Memory B cell (primary cell): ENCODE data around the gene ASB2.

Source experiments
- ATAC-seq: fragments of 150-1000 bp; cut with Tn5 transposase; 2 replicates; pipeline ENCODE4 v1.10.0; 2021; ENCODE audit warnings: low read depth, mild to moderate bottlenecking, moderate library complexity
- DNase-seq, 2 donors: peaks; one replicate each; pipeline ENCODE4 v3.0.0; 2022; ENCODE audit warnings: low spot score in 2 of 2
- H3K27ac Mint-ChIP-seq: one replicate; pipeline ENCODE4 v1.8.0; 2022; ENCODE audit warnings: mild to moderate bottlenecking, moderate library complexity, mixed read lengths
- H3K27me3 Mint-ChIP-seq: one replicate; pipeline ENCODE4 v1.8.0; 2022; ENCODE audit warnings: mixed read lengths
- H3K36me3 Mint-ChIP-seq: one replicate; pipeline ENCODE4 v1.8.0; 2022; ENCODE audit warnings: mild to moderate bottlenecking, mixed read lengths
- H3K4me1 Mint-ChIP-seq: one replicate; pipeline ENCODE4 v1.8.0; 2022; ENCODE audit warnings: mixed read lengths
- H3K4me3 Mint-ChIP-seq: one replicate; pipeline ENCODE4 v1.8.0; 2022; ENCODE audit warnings: mild to moderate bottlenecking, moderate library complexity, mixed read lengths
- H3K9me3 Mint-ChIP-seq: one replicate; pipeline ENCODE4 v1.8.0; 2022; ENCODE audit warnings: mixed read lengths

ASB2 gene

DNA sequence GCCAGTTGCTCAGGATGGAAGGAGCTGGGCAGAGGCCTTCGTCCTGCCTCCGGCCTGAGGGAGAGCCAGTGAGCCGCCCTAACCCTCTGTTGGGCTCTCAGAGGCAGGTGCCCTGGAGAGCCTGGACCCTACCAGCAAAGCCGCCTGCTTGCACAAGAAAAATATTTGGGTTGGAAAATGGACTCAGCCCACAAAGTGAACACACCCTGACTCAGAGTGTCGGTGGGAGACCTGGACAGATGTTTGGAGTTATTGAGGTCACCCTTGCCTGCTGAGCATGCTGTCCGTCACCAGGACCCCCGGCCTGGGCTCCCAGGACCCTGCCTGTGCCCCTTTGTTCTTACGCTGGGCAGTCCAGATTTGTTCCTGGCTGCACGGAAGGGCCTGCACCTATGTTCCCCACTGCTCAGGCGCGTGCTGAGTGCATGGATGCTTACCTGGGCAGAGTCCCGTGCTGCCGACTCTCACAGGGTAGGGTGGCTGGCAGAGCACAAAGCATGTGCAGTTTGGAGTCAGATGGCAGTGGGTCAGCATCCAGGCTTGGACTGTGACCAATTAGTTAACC lies 26.8 kb downstream of the ASB2 start:
- Mint-ChIP-seq H3K9me3 (no peaks in the 10 kb centered on the region), H3K27me3 (no peaks in the 10 kb centered on the region), H3K4me3 (no peak overlapping the region), H3K4me1 (peaks cover 12% of the 10 kb centered on the region), H3K27ac (no peak overlapping the region), H3K36me3 (peaks cover 5% of the 10 kb centered on the region)
- no peak for DNase-seq
- ATAC-seq = no peak

DNA sequence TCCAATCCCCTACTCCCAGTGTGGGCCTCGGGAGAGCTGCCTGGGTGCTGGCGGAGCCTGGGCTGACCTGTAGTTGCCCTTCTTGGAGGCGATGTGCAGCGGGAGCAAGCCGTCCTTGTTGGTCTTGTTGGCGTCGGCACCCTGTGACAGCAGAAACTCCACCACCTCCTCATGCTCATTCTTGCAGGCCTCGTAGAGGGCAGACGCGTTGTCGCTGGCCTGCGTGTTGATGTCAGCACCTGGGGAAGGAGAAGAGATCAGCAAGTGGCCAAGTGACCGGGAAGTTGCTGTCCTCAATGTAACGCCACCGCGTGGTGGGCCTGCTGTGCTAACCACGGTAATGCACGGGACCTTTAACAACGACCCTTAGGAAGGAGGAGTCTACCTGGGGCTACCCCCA lies 29.1 kb downstream of the ASB2 start:
- H3K9me3 Mint-ChIP-seq = no peaks in the 10 kb centered on the region
- H3K4me1 Mint-ChIP-seq = no peaks in the 10 kb centered on the region
- DNase-seq (no peak), ATAC-seq (no peak)
- H3K27me3 Mint-ChIP-seq = no peaks in the 10 kb centered on the region
- H3K27ac Mint-ChIP-seq = no peak overlapping the region
- H3K36me3 Mint-ChIP-seq = peaks cover 5% of the 10 kb centered on the region
- no peak overlapping the region for H3K4me3 Mint-ChIP-seq

DNA sequence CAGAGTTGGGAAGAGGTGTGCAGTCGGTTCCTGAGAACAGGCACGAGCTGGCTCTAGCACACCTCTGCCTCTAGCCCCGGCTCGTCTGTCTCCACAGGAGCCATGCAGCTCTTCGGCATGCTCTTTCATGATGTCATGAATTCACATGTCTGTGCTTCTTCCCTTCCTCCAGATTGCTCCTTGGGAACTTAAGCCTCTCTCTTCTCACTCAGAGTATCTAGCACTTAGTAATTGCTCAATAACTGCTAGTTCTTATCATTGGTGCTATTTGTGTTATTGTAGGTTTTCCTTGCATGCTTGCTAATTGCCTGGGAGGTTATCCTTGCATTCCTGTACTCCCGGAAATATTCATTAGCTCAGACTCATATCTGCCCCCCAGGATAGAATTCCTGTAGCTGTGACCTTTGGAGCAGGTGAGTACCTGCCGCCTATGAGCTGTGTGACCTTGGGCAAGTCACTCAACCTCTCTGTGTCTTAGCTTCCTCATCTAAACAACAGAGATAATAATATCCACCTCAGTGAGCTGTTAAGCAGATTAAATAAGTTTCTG lies 29.8 kb downstream of the ASB2 start:
- H3K4me3 Mint-ChIP-seq = no peak overlapping the region
- H3K27ac Mint-ChIP-seq = no peak overlapping the region
- H3K4me1 Mint-ChIP-seq = no peaks in the 10 kb centered on the region
- ATAC-seq (no peak), DNase-seq (no peak)
- peaks cover 5% of the 10 kb centered on the region for H3K36me3 Mint-ChIP-seq
- no peaks in the 10 kb centered on the region for H3K9me3 Mint-ChIP-seq
- no peaks in the 10 kb centered on the region for H3K27me3 Mint-ChIP-seq

DNA sequence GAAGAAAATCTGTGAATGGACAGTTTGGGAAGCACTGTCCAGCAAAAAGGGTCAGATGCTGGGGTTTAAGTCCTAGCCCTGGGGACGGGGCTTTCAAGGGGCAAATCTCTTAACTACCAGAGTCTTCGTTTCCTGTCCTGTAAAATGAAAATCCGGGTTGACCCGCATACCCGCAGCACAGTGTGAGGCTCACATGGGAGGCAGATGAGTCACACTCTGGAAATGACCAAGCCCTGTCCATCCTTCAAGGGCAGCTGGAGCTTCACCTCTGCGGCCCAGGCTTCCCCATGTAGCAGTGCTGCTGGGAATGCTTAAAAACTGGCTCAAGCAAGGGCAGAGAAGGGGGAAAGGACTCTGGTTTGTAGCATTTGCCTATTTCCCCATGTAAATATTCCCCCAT lies 30.3 kb downstream of the ASB2 start:
- Mint-ChIP-seq H3K27ac (no peak overlapping the region), H3K4me1 (no peaks in the 10 kb centered on the region), H3K9me3 (no peaks in the 10 kb centered on the region), H3K27me3 (no peaks in the 10 kb centered on the region), H3K36me3 (peaks cover 5% of the 10 kb centered on the region), H3K4me3 (no peak overlapping the region)
- ATAC-seq (no peak), DNase-seq (no peak)

DNA sequence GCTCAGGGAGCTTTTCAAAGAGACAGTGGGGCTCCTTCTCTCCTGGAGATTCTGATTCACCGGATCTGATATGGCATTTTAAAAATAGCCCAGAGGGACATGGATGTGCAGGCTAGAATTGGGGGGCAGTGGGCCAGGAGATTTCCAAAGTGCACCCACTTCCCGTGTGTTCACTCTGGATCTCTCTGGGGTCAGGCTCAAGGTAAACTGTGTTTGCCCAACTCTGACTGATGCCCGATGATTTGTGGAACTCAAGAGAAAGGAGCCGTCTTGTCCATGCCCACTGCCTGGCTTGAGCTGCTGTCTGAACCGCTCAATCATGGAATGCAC lies 31.3 kb downstream of the ASB2 start:
- no peak overlapping the region for H3K27ac Mint-ChIP-seq

DNA sequence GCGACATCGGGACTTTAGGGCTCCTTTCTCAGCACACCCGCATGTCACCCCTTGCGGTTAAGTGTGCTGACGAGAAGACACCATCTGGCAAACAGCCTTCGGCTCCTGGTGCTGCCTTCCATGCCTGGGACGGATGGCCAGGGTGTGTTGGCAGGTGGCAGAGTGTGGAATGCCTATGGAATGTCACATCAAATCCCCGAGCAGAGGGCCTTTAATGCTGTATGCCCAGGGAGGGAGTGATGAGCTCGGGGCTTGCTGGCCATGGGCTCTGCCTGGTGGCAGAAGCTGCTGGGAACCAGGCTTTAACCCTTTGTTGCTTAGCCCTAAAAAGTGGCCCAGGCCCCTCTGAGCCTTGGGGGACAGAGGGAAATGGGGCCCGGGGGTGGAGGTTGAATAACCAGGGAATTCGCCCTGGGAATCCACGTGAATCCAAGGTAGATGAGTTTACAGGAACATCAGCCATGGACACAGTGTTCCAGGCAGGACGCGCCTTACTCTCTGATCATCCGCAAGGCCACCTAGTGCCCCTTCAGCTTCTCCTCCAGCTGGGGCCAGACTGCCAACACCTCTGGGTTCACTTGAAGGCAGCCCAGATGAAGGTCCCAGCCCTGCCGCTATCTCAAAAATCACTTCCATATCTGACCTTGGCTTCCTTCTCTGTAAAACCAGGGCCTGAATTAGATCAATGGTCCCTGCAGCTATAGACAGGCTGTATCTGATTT lies 31.9 kb downstream of the ASB2 start:
- no peak overlapping the region for H3K4me3 Mint-ChIP-seq
- no peaks in the 10 kb centered on the region for H3K27me3 Mint-ChIP-seq
- ATAC-seq (no peak), DNase-seq (no peak)
- no peak overlapping the region for H3K27ac Mint-ChIP-seq
- no peaks in the 10 kb centered on the region for H3K9me3 Mint-ChIP-seq
- H3K4me1 Mint-ChIP-seq = no peaks in the 10 kb centered on the region
- peaks cover 4% of the 10 kb centered on the region for H3K36me3 Mint-ChIP-seq

More for the DNA sequence above, 31.3 kb downstream of the ASB2 start:
- Mint-ChIP-seq H3K36me3 (peaks cover 4% of the 10 kb centered on the region), H3K4me1 (no peaks in the 10 kb centered on the region), H3K4me3 (no peak overlapping the region), H3K27me3 (no peaks in the 10 kb centered on the region), H3K9me3 (no peaks in the 10 kb centered on the region)
- no peak for ATAC-seq
- no peak for DNase-seq

DNA sequence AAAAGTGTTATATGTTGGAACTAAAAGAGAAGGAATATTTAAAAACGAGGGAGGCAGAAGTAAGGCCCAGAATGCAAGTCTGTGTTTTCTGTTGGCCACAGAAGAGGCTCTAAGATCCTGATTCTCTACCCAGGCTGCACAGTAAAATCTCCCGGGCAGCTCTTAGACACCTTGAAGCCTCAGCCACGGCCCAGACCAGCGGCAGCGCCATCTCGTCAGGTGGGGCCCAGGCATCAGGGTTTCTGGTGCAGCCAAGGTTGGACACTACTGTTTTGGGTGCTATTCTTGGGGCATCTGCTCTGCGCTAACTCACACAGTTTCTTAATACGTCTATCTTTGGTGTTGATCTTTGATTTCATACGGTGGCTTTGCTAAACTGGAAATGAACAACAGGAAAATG lies 32.4 kb downstream of the ASB2 start:
- DNase-seq (no peak), ATAC-seq (no peak)
- Mint-ChIP-seq H3K27me3 (no peaks in the 10 kb centered on the region), H3K4me3 (no peak overlapping the region), H3K4me1 (no peaks in the 10 kb centered on the region), H3K36me3 (peaks cover 4% of the 10 kb centered on the region), H3K9me3 (no peaks in the 10 kb centered on the region), H3K27ac (no peak overlapping the region)

DNA sequence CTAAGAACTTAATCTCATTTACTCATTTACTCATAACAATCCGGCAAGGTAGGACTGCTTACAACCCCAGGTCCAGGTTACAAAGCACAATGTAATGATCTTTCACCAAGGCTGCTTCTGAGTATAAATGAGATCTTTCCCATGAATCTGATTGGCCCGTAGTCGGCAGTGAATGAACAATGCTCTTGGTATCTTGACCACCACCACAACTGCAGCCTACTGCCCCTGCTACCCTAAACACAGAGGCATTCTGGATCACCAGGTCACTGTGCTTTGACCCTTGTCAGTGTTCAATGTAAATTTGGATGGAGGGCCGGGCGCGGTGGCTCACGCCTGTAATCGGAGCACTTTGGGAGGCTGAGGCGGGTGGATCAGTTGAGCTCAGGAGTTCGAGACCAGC lies 33.3 kb downstream of the ASB2 start:
- H3K36me3 Mint-ChIP-seq = peaks cover 4% of the 10 kb centered on the region

DNA sequence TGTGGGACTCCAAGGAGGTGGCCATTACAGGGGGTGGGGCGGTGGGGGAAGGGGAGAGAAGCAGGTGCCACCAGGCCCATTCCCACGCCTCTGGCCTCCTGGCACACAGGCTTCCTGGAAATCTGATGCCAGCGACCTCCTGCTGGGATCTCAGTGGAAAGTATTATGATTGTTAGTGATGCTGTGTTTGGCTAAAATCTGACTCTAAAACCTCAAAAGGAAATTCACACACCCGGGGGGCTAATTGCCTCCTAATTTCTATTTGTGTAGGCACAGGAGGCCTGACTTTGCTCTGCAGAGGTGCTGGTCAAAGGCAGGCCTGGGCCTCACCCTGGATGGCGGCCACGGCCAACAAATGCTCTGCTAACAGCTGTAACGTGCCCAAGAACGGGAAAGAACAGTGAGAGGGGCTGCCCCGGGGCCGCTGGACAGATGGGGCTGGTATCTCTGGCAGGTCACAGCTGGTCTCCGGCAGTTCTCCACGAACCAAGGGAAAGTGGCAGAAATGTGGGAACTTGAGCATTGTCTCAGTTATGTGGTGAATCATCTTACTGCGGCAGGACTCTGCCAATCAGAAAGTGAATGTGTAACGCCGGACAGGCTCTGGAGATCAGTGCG lies 35.0 kb downstream of the ASB2 start:
- H3K4me1 Mint-ChIP-seq = no peaks in the 10 kb centered on the region
- no peak overlapping the region for H3K4me3 Mint-ChIP-seq
- ATAC-seq = no peak
- H3K27me3 Mint-ChIP-seq = no peaks in the 10 kb centered on the region
- no peaks in the 10 kb centered on the region for H3K36me3 Mint-ChIP-seq
- no peak overlapping the region for H3K27ac Mint-ChIP-seq
- DNase-seq = no peak
- H3K9me3 Mint-ChIP-seq = no peaks in the 10 kb centered on the region

More for the DNA sequence above, 33.3 kb downstream of the ASB2 start:
- Mint-ChIP-seq H3K4me3 (no peak overlapping the region), H3K4me1 (no peaks in the 10 kb centered on the region), H3K27ac (no peak overlapping the region), H3K27me3 (no peaks in the 10 kb centered on the region), H3K9me3 (no peaks in the 10 kb centered on the region)
- ATAC-seq (no peak), DNase-seq (no peak)

DNA sequence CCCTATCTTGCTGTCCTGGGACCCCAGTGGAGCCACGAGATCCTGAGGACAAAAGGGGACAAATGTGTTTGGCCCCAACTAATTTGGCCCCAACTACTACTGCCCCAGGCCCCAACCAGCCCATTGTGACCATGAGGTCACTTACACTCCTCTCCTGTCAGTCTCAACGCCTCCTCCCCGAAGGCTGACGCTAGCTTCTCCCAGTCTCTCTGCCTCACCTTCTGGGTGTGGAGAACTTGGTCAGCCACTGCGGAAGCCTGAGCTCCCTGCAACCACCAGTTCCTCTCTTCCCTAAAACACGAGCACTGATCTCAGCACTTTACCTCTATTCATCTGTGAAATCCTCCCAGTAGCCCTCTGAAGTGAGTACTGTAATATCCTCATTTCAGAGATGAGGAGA lies 35.9 kb downstream of the ASB2 start:
- Mint-ChIP-seq H3K4me3 (no peak overlapping the region), H3K27me3 (no peaks in the 10 kb centered on the region), H3K27ac (no peak overlapping the region), H3K36me3 (no peaks in the 10 kb centered on the region), H3K4me1 (peaks cover 2% of the 10 kb centered on the region), H3K9me3 (no peaks in the 10 kb centered on the region)
- ATAC-seq = no peak
- no peak for DNase-seq

DNA sequence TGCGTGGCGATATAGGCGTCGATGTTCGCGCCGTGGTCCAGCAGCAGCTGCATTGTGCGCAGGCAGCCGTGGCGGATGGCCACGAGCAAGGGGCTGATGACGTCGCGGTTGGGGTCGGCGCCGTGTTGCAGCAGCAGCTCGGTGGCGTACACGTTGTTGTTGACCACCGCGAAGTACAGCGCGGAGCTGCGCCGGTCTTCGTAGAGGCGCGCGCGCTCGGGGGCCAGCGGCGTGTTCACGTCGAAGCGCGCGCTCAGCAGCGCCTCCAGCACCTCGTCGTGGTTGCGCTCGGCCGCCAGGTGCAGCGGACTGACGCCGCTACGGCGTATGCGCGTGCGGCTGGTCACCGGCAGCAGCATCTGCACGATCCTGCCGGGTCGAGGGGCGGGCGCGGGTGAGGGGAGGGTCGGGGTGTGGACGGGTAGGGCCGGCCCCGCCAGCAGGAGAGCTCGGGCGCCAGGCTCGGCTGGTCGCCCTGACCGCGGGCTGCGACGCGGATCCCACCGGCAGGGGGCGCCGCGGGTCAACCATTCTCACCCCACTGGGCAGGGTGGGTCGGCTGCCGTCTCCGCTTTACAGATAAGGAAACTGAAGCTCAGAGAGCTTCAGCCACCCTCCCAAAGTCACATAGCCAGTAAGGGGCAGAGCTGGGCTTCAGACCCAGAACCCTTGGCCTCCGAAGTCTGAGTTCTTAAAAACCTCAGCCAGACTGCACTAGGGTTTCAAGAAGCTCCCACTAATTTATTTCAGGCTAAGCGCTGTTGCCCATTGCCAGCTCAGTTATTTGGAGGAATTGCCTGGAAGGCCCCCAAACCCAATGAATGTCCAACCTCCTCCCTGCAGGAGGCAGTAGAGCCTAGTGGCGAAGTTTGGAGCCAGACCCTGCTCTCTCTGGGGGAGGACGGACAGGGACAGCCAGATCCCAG lies 36.8 kb downstream of the ASB2 start:
- DNase-seq (peak; percentile 97 to 99), ATAC-seq (peak; percentile 94)
- H3K36me3 Mint-ChIP-seq = no peaks in the 10 kb centered on the region
- no peak overlapping the region for H3K27ac Mint-ChIP-seq
- H3K9me3 Mint-ChIP-seq = no peaks in the 10 kb centered on the region
- H3K4me3 Mint-ChIP-seq = peak overlapping the region; percentile 68
- no peaks in the 10 kb centered on the region for H3K27me3 Mint-ChIP-seq
- H3K4me1 Mint-ChIP-seq = peaks cover 2% of the 10 kb centered on the region

DNA sequence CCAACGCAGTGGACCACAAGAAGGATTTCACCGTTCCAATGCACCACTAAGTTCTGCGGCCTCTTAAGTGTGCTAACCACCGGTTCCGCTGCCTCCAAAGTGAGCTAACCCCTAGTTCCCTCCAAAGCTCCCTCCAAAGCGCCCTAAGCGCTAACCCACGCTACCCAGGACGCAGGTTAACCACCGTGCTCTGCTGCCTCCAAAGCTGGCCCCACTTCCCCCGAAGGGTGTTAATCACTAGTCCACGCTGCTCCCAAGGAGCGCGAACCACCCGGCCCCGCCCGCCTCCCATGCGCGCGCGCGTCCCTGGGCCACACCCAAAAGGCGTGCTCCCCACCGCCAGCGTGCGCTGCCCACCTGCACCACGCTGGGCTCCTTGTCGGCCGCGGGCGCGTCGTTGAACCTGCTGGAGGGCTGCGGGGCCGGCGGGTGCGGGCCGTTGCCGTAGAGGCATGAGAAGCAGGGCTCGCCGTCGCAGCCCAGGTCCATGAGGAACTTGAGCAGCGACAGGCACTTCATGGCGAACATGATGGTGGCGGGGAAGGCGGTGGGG lies 37.5 kb downstream of the ASB2 start:
- Mint-ChIP-seq H3K4me3 (peak overlapping the region; percentile 68), H3K9me3 (no peaks in the 10 kb centered on the region), H3K4me1 (peaks cover 2% of the 10 kb centered on the region), H3K27me3 (no peaks in the 10 kb centered on the region), H3K36me3 (peaks cover 2% of the 10 kb centered on the region), H3K27ac (no peak overlapping the region)
- no peak for ATAC-seq
- DNase-seq = no peak

DNA sequence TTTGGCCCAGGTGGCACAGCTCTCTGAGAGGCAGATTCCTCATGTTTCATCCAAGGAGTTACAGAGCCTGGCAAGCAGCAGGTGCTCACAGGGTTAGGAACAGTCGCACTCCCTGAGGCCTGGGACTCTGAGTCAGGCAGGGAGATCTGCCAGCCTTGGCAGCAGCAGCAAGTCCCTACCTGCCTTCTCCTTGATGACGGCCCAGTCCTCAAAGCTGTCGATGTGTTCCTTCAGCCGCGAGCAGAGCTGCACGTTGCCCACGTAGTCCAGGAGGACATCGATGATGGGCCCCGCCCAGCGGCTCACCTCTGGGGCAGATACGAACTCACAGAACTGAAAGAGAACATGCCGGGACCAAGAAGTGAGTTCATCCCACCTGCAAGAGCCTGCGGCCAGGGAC lies 38.9 kb downstream of the ASB2 start:
- no peaks in the 10 kb centered on the region for H3K27me3 Mint-ChIP-seq
- ATAC-seq (no peak), DNase-seq (no peak)
- H3K4me1 Mint-ChIP-seq = peaks cover 2% of the 10 kb centered on the region
- no peak overlapping the region for H3K4me3 Mint-ChIP-seq
- peaks cover 2% of the 10 kb centered on the region for H3K36me3 Mint-ChIP-seq
- no peak overlapping the region for H3K27ac Mint-ChIP-seq
- H3K9me3 Mint-ChIP-seq = no peaks in the 10 kb centered on the region

DNA sequence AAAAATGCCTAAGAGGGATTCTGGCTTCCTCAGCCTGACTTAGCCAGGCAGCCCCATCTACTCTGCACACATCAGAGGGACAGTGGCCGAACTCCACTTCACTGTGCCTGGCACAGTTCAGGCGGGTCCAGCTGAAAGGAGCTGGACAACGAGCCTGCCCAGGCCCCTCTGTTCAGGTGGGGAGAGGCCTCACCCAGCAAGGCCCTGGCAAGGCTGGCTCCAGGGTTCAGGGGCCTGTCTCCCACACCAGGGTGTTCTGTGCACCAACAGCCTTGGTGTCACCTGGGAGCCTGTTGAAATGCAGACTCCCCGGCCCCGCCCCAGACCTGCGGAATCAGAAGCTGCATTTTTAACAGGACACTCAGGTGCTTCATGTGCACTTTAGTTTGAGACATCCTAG lies 39.4 kb downstream of the ASB2 start:
- Mint-ChIP-seq H3K27ac (no peak overlapping the region), H3K36me3 (peaks cover 2% of the 10 kb centered on the region), H3K9me3 (no peaks in the 10 kb centered on the region), H3K27me3 (no peaks in the 10 kb centered on the region), H3K4me3 (no peak overlapping the region), H3K4me1 (peaks cover 2% of the 10 kb centered on the region)
- ATAC-seq (no peak), DNase-seq (no peak)
